Measurements from ENCODE around the gene APLF. TPM values are rescaled to one million over a fixed set of nuclear protein-coding genes. Genes with fewer than 3 reads are reported as not detected.
"Not testable (repeated sequence)": the region's sequence is repeated elsewhere in the genome, so short reads cannot be mapped to it uniquely, and the experiment has no call there.

Gene APLF
- total and polyA plus RNA-seq, 4 donors: 1.0 to 9.5 (median 3.7) TPM

- H3K36me3 ChIP-seq (ENCODE audit: control insufficient read depth, insufficient read depth, low read length): no peaks in the 10 kb centered on the region
- no CpG with 5 or more reads among the region's 5 CpGs for WGBS (ENCODE audit: insufficient coverage)
Observed at GRCh38 chr2:68516051-68516955, 48.9 kb downstream of the APLF start.

GRCh38 chr2:68519236-68519635, 51.9 kb downstream of the APLF start:
- WGBS (ENCODE audit: insufficient coverage): no CpG with 5 or more reads among the region's 1 CpG
- DNase-seq (ENCODE audit: low read depth in 4 of 6, low spot score in 6 of 6): no peak

More at GRCh38 chr2:68516051-68516955, 48.9 kb downstream of the APLF start:
- no peak for DNase-seq (ENCODE audit: low read depth in 4 of 6, low spot score in 6 of 6)
- Histone ChIP-seq H3K4me1 (ENCODE audit: control insufficient read depth, insufficient read depth, low read length) (no peaks in the 10 kb centered on the region), H3K27ac (ENCODE audit: low read depth, low read length) (no peak overlapping the region), H3K27me3 (ENCODE audit: control insufficient read depth, insufficient read depth, low read length) (no peaks in the 10 kb centered on the region), H3K4me3 (ENCODE audit: low read depth, low read length) (no peak overlapping the region), H3K9me3 (ENCODE audit: control insufficient read depth, insufficient read depth, low read length) (no peaks in the 10 kb centered on the region)

GRCh38 chr2:68521037-68521436, 53.7 kb downstream of the APLF start:
- no CpG with 5 or more reads among the region's 1 CpG for WGBS (ENCODE audit: insufficient coverage)
- Histone ChIP-seq H3K9me3 (ENCODE audit: control insufficient read depth, insufficient read depth, low read length) (no peaks in the 10 kb centered on the region), H3K27me3 (ENCODE audit: control insufficient read depth, insufficient read depth, low read length) (no peaks in the 10 kb centered on the region), H3K36me3 (ENCODE audit: control insufficient read depth, insufficient read depth, low read length) (no peaks in the 10 kb centered on the region), H3K4me3 (ENCODE audit: low read depth, low read length) (no peak overlapping the region), H3K4me1 (ENCODE audit: control insufficient read depth, insufficient read depth, low read length) (no peaks in the 10 kb centered on the region), H3K27ac (ENCODE audit: low read depth, low read length) (no peak overlapping the region)
- no peak for DNase-seq (ENCODE audit: low read depth in 4 of 6, low spot score in 6 of 6)

More at GRCh38 chr2:68519236-68519635, 51.9 kb downstream of the APLF start:
- Histone ChIP-seq H3K4me1 (ENCODE audit: control insufficient read depth, insufficient read depth, low read length) (no peaks in the 10 kb centered on the region), H3K9me3 (ENCODE audit: control insufficient read depth, insufficient read depth, low read length) (no peaks in the 10 kb centered on the region), H3K4me3 (ENCODE audit: low read depth, low read length) (no peak overlapping the region), H3K36me3 (ENCODE audit: control insufficient read depth, insufficient read depth, low read length) (no peaks in the 10 kb centered on the region), H3K27ac (ENCODE audit: low read depth, low read length) (no peak overlapping the region), H3K27me3 (ENCODE audit: control insufficient read depth, insufficient read depth, low read length) (no peaks in the 10 kb centered on the region)

GRCh38 chr2:68526943-68527342, 59.6 kb downstream of the APLF start:
- H3K27me3 ChIP-seq (ENCODE audit: control insufficient read depth, insufficient read depth, low read length); H3K27ac ChIP-seq (ENCODE audit: low read depth, low read length); H3K36me3 ChIP-seq (ENCODE audit: control insufficient read depth, insufficient read depth, low read length); H3K4me1 ChIP-seq (ENCODE audit: control insufficient read depth, insufficient read depth, low read length); H3K9me3 ChIP-seq (ENCODE audit: control insufficient read depth, insufficient read depth, low read length); DNase-seq (ENCODE audit: low read depth in 4 of 6, low spot score in 6 of 6); H3K4me3 ChIP-seq (ENCODE audit: low read depth, low read length): not testable (repeated sequence)
- WGBS (ENCODE audit: insufficient coverage): 97% methylated on average over 16 of the region's 16 CpGs

- not testable (repeated sequence) for H3K27me3 ChIP-seq (ENCODE audit: control insufficient read depth, insufficient read depth, low read length); H3K4me3 ChIP-seq (ENCODE audit: low read depth, low read length); DNase-seq (ENCODE audit: low read depth in 4 of 6, low spot score in 6 of 6); H3K9me3 ChIP-seq (ENCODE audit: control insufficient read depth, insufficient read depth, low read length); H3K36me3 ChIP-seq (ENCODE audit: control insufficient read depth, insufficient read depth, low read length); H3K4me1 ChIP-seq (ENCODE audit: control insufficient read depth, insufficient read depth, low read length); H3K27ac ChIP-seq (ENCODE audit: low read depth, low read length)
- 98% methylated on average over 36 of the region's 38 CpGs for WGBS (ENCODE audit: insufficient coverage)
Observed at GRCh38 chr2:68527343-68528081, 60.1 kb downstream of the APLF start.

GRCh38 chr2:68529156-68529555, 61.8 kb downstream of the APLF start:
- H3K27me3 ChIP-seq (ENCODE audit: control insufficient read depth, insufficient read depth, low read length); H3K36me3 ChIP-seq (ENCODE audit: control insufficient read depth, insufficient read depth, low read length); H3K4me1 ChIP-seq (ENCODE audit: control insufficient read depth, insufficient read depth, low read length); DNase-seq (ENCODE audit: low read depth in 4 of 6, low spot score in 6 of 6); H3K27ac ChIP-seq (ENCODE audit: low read depth, low read length); H3K9me3 ChIP-seq (ENCODE audit: control insufficient read depth, insufficient read depth, low read length); H3K4me3 ChIP-seq (ENCODE audit: low read depth, low read length): not testable (repeated sequence)
- WGBS (ENCODE audit: insufficient coverage): 98% methylated on average over 13 of the region's 16 CpGs

- H3K4me1 ChIP-seq (ENCODE audit: control insufficient read depth, insufficient read depth, low read length); H3K27ac ChIP-seq (ENCODE audit: low read depth, low read length); H3K9me3 ChIP-seq (ENCODE audit: control insufficient read depth, insufficient read depth, low read length); H3K36me3 ChIP-seq (ENCODE audit: control insufficient read depth, insufficient read depth, low read length); DNase-seq (ENCODE audit: low read depth in 4 of 6, low spot score in 6 of 6); H3K27me3 ChIP-seq (ENCODE audit: control insufficient read depth, insufficient read depth, low read length); H3K4me3 ChIP-seq (ENCODE audit: low read depth, low read length): not testable (repeated sequence)
- WGBS (ENCODE audit: insufficient coverage): 96% methylated on average over 2 of the region's 17 CpGs
Observed at GRCh38 chr2:68529651-68530050, 62.3 kb downstream of the APLF start.

GRCh38 chr2:68536000-68536399, 68.6 kb downstream of the APLF start:
- Histone ChIP-seq H3K4me3 (ENCODE audit: low read depth, low read length) (no peak overlapping the region), H3K4me1 (ENCODE audit: control insufficient read depth, insufficient read depth, low read length) (no peaks in the 10 kb centered on the region), H3K36me3 (ENCODE audit: control insufficient read depth, insufficient read depth, low read length) (no peaks in the 10 kb centered on the region), H3K27me3 (ENCODE audit: control insufficient read depth, insufficient read depth, low read length) (no peaks in the 10 kb centered on the region), H3K9me3 (ENCODE audit: control insufficient read depth, insufficient read depth, low read length) (no peaks in the 10 kb centered on the region), H3K27ac (ENCODE audit: low read depth, low read length) (no peak overlapping the region)
- 96% methylated on average over 3 of the region's 3 CpGs for WGBS (ENCODE audit: insufficient coverage)
- no peak for DNase-seq (ENCODE audit: low read depth in 4 of 6, low spot score in 6 of 6)

GRCh38 chr2:68537011-68537410, 69.6 kb downstream of the APLF start:
- Histone ChIP-seq H3K9me3 (ENCODE audit: control insufficient read depth, insufficient read depth, low read length) (no peaks in the 10 kb centered on the region), H3K4me3 (ENCODE audit: low read depth, low read length) (no peak overlapping the region), H3K36me3 (ENCODE audit: control insufficient read depth, insufficient read depth, low read length) (no peaks in the 10 kb centered on the region), H3K27ac (ENCODE audit: low read depth, low read length) (no peak overlapping the region), H3K27me3 (ENCODE audit: control insufficient read depth, insufficient read depth, low read length) (no peaks in the 10 kb centered on the region), H3K4me1 (ENCODE audit: control insufficient read depth, insufficient read depth, low read length) (no peaks in the 10 kb centered on the region)
- no CpG with 5 or more reads among the region's 4 CpGs for WGBS (ENCODE audit: insufficient coverage)
- no peak for DNase-seq (ENCODE audit: low read depth in 4 of 6, low spot score in 6 of 6)

All from spinal cord (tissue), 10 donors.